Neuronal stem cell (in vitro differentiated cells): Measurements from ENCODE around the gene RUBCNL.

Experiments used
- DNase-seq: peaks from one replicate; pipeline ENCODE4 v3.0.0-alpha.2; 2013; ENCODE audit warnings: low spot score
- H2AFZ ChIP-seq: one replicate; pipeline ENCODE4 v1.6.1; 2013; ENCODE audit warnings: mild to moderate bottlenecking, low read length, inconsistent platforms
- H2AK5ac ChIP-seq: 2 replicates; pipeline ENCODE4 v1.6.1; 2013; ENCODE audit warnings: low read depth, mild to moderate bottlenecking, inconsistent platforms, low read length, moderate library complexity, mixed read lengths
- H2BK120ac ChIP-seq: 2 replicates; pipeline ENCODE4 v1.6.1; 2013; ENCODE audit warnings: low read depth, mild to moderate bottlenecking, inconsistent platforms, low read length, moderate library complexity, mixed read lengths
- H2BK12ac ChIP-seq: one replicate; pipeline ENCODE4 v1.6.1; 2013; ENCODE audit warnings: low read length, inconsistent platforms
- H2BK15ac ChIP-seq: 2 replicates; pipeline ENCODE4 v1.6.1; 2013; ENCODE audit warnings: mild to moderate bottlenecking, low read length, inconsistent platforms, mixed read lengths
- H2BK5ac ChIP-seq: one replicate; pipeline ENCODE4 v1.6.1; 2013; ENCODE audit warnings: inconsistent platforms, mild to moderate bottlenecking, low read length, moderate library complexity
- H3K14ac ChIP-seq: one replicate; pipeline ENCODE4 v1.6.1; 2013; ENCODE audit warnings: low read length, inconsistent platforms
- H3K18ac ChIP-seq: 2 replicates; pipeline ENCODE4 v1.6.1; 2013; ENCODE audit warnings: low read length, inconsistent platforms
- H3K23ac ChIP-seq: 2 replicates; pipeline ENCODE4 v1.6.1; 2013; ENCODE audit warnings: low read depth, mild to moderate bottlenecking, mixed read lengths, low read length, inconsistent platforms; ENCODE audit not compliant: poor library complexity
- H3K27ac ChIP-seq: replicated peaks from 3 replicates; pipeline ENCODE4 v1.5.1; 2013; ENCODE audit warnings: low read length, inconsistent platforms
- H3K27me3 ChIP-seq, 3 experiments: 2 replicates each; pipeline ENCODE4 v1.6.1; 2013; ENCODE audit warnings: low read length in 3 of 3, mild to moderate bottlenecking in 2 of 3, inconsistent platforms in 1 of 3, low read depth in 1 of 3, mixed read lengths in 1 of 3, moderate library complexity in 1 of 3; ENCODE audit not compliant: control insufficient read depth in 3 of 3, insufficient read depth in 3 of 3
- H3K36me3 ChIP-seq, 2 donors: replicated peaks in 1 of 2; 2 replicates each; pipeline ENCODE4 v1.6.1; 2013; ENCODE audit warnings: low read length in 2 of 2; ENCODE audit not compliant: control insufficient read depth in 2 of 2, insufficient read depth in 2 of 2
- H3K4ac ChIP-seq: 2 replicates; pipeline ENCODE4 v1.6.1; 2013; ENCODE audit warnings: inconsistent platforms, mild to moderate bottlenecking, low read length, moderate library complexity
- H3K4me1 ChIP-seq, 2 donors: 1 replicate in 1 of 2; 2 replicates in 1 of 2; pipeline ENCODE4 v1.6.1; 2013; ENCODE audit warnings: low read length in 2 of 2, low read depth in 1 of 2; ENCODE audit not compliant: control insufficient read depth in 2 of 2, insufficient read depth in 1 of 2
- H3K4me2 ChIP-seq: one replicate; pipeline ENCODE4 v1.6.1; 2013; ENCODE audit warnings: mild to moderate bottlenecking, low read length, inconsistent platforms; ENCODE audit not compliant: insufficient read depth, poor library complexity, severe bottlenecking
- H3K4me3 ChIP-seq, 2 donors: 2 replicates each; pipeline ENCODE4 v1.5.1; 2013; ENCODE audit warnings: low read length in 2 of 2, mild to moderate bottlenecking in 2 of 2, inconsistent platforms in 1 of 2, moderate library complexity in 1 of 2
- H3K79me1 ChIP-seq: one replicate; pipeline ENCODE4 v1.6.1; 2013; ENCODE audit warnings: low read depth, mild to moderate bottlenecking, inconsistent platforms, low read length, moderate library complexity
- H3K9ac ChIP-seq: one replicate; pipeline ENCODE4 v1.6.1; 2013; ENCODE audit warnings: mild to moderate bottlenecking, low read depth, low read length, inconsistent platforms; ENCODE audit not compliant: poor library complexity
- H3K9me3 ChIP-seq, 2 donors: replicated peaks in 1 of 2; 2 replicates each; pipeline versions ENCODE3 to v1.6.1; 2013; ENCODE audit warnings: low read length in 2 of 2, mild to moderate bottlenecking in 2 of 2, inconsistent platforms in 1 of 2, low read depth in 1 of 2, mixed read lengths in 1 of 2, moderate library complexity in 1 of 2; ENCODE audit not compliant: control insufficient read depth in 2 of 2, insufficient read depth in 1 of 2
- H4K8ac ChIP-seq: one replicate; pipeline ENCODE4 v1.6.1; 2013; ENCODE audit warnings: low read depth, mild to moderate bottlenecking, inconsistent platforms, low read length, moderate library complexity
- H4K91ac ChIP-seq: one replicate; pipeline ENCODE4 v1.6.1; 2013; ENCODE audit warnings: low read length, low read depth, mild to moderate bottlenecking, inconsistent platforms; ENCODE audit not compliant: poor library complexity
- WGBS, 2 donors: extraction: QIAGEN DNeasy Blood & Tissue Kit; methylation state at CpG; one replicate each; pipeline ENCODE4 v1.1.7; 2013; ENCODE audit warnings: missing lambda C conversion rate in 2 of 2, mixed read lengths in 1 of 2; ENCODE audit not compliant: insufficient read length in 2 of 2, insufficient replicate concordance in 1 of 2; ENCODE audit errors: extremely low coverage in 2 of 2; 5-methylcytosine and 5-hydroxymethylcytosine counted together

RUBCNL gene

GRCh38 chr13:46311217-46311616 lies 75.8 kb downstream of the RUBCNL start:
- no peak overlapping the region for H3K23ac ChIP-seq
- peaks cover 2 to 4% of the 10 kb centered on the region in 2 donors for H3K9me3 ChIP-seq
- H3K4me1 ChIP-seq = no peaks in the 10 kb centered on the region
- no peak overlapping the region for H2BK120ac ChIP-seq
- H3K79me1 ChIP-seq = no peaks in the 10 kb centered on the region
- no peak overlapping the region for H2BK5ac ChIP-seq
- H3K4me3 ChIP-seq = no peak overlapping the region
- no peak overlapping the region for H3K14ac ChIP-seq
- no CpG with 5 or more reads among the region's 2 CpGs for whole genome bisulfite sequencing, 2 donors
- no peak overlapping the region for H3K9ac ChIP-seq
- no peak overlapping the region for H4K8ac ChIP-seq
- no peaks in the 10 kb centered on the region for H3K27me3 ChIP-seq
- H3K27ac ChIP-seq = no peak overlapping the region
- no peak overlapping the region for H2AK5ac ChIP-seq
- H2BK15ac ChIP-seq = no peak overlapping the region
- no peak overlapping the region for H2AFZ ChIP-seq
- no peak overlapping the region for H3K4me2 ChIP-seq
- no peak overlapping the region for H4K91ac ChIP-seq
- no peaks in the 10 kb centered on the region for H3K36me3 ChIP-seq
- H3K18ac ChIP-seq = no peak overlapping the region
- H2BK12ac ChIP-seq = no peak overlapping the region
- no peak for DNase-seq
- H3K4ac ChIP-seq = no peak overlapping the region

GRCh38 chr13:46310066-46310465 lies 77.0 kb downstream of the RUBCNL start:
- Histone ChIP-seq H3K27ac (no peak overlapping the region), H3K18ac (no peak overlapping the region), H3K4me3 (no peak overlapping the region), H3K4me2 (no peak overlapping the region), H2BK5ac (no peak overlapping the region), H3K9ac (no peak overlapping the region), H3K4me1 (no peaks in the 10 kb centered on the region), H4K91ac (no peak overlapping the region), H3K9me3 (peaks cover 0 to 4% of the 10 kb centered on the region in 2 donors), H2AFZ (no peak overlapping the region), H2BK12ac (no peak overlapping the region), H3K23ac (no peak overlapping the region), H3K27me3 (no peaks in the 10 kb centered on the region), H3K79me1 (no peaks in the 10 kb centered on the region), H2BK15ac (no peak overlapping the region), H4K8ac (no peak overlapping the region), H2BK120ac (no peak overlapping the region), H3K14ac (no peak overlapping the region), H3K4ac (no peak overlapping the region), H2AK5ac (no peak overlapping the region), H3K36me3 (no peaks in the 10 kb centered on the region)
- DNase-seq = no peak
- no CpG with 5 or more reads among the region's 1 CpG for WGBS, 2 donors

GRCh38 chr13:46307554-46307953 lies 79.5 kb downstream of the RUBCNL start:
- no peak overlapping the region for H3K4ac ChIP-seq
- H3K36me3 ChIP-seq = no peaks in the 10 kb centered on the region
- no peak overlapping the region for H2BK5ac ChIP-seq
- no CpG with 5 or more reads among the region's 1 CpG for WGBS, 2 donors
- no peak overlapping the region for H2BK15ac ChIP-seq
- H3K27me3 ChIP-seq = no peaks in the 10 kb centered on the region
- H2BK120ac ChIP-seq = no peak overlapping the region
- peaks cover 0 to 4% of the 10 kb centered on the region in 2 donors for H3K9me3 ChIP-seq
- no peak overlapping the region for H3K27ac ChIP-seq
- H4K8ac ChIP-seq = no peak overlapping the region
- H3K79me1 ChIP-seq = no peaks in the 10 kb centered on the region
- H3K9ac ChIP-seq = no peak overlapping the region
- no peak overlapping the region for H3K14ac ChIP-seq
- H2AK5ac ChIP-seq = no peak overlapping the region
- H3K4me2 ChIP-seq = no peak overlapping the region
- H3K4me3 ChIP-seq = no peak overlapping the region
- H2BK12ac ChIP-seq = no peak overlapping the region
- DNase-seq = no peak
- no peaks in the 10 kb centered on the region for H3K4me1 ChIP-seq
- H3K18ac ChIP-seq = no peak overlapping the region
- no peak overlapping the region for H2AFZ ChIP-seq
- H4K91ac ChIP-seq = no peak overlapping the region
- no peak overlapping the region for H3K23ac ChIP-seq

GRCh38 chr13:46304546-46304945 lies 82.5 kb downstream of the RUBCNL start:
- H4K8ac ChIP-seq = no peak overlapping the region
- no peak overlapping the region for H3K9ac ChIP-seq
- H4K91ac ChIP-seq = no peak overlapping the region
- H2BK5ac ChIP-seq = no peak overlapping the region
- no peaks in the 10 kb centered on the region for H3K36me3 ChIP-seq
- H3K23ac ChIP-seq = no peak overlapping the region
- H2BK12ac ChIP-seq = no peak overlapping the region
- H3K4me1 ChIP-seq = no peaks in the 10 kb centered on the region
- no peak overlapping the region for H3K4ac ChIP-seq
- H2BK15ac ChIP-seq = no peak overlapping the region
- no peak overlapping the region for H3K4me2 ChIP-seq
- no peak overlapping the region for H2AK5ac ChIP-seq
- no peak for DNase-seq
- H3K14ac ChIP-seq = no peak overlapping the region
- no CpG with 5 or more reads among the region's 3 CpGs for WGBS, 2 donors
- H3K18ac ChIP-seq = no peak overlapping the region
- H2AFZ ChIP-seq = no peak overlapping the region
- no peak overlapping the region for H3K27ac ChIP-seq
- no peaks in the 10 kb centered on the region for H3K27me3 ChIP-seq
- no peaks in the 10 kb centered on the region for H3K9me3 ChIP-seq
- no peak overlapping the region for H3K4me3 ChIP-seq
- no peaks in the 10 kb centered on the region for H3K79me1 ChIP-seq
- H2BK120ac ChIP-seq = no peak overlapping the region
